K562 (cell line): ENCODE measurements around the gene TEAD3. TPM values are rescaled to one million over a fixed set of nuclear protein-coding genes. Genes with fewer than 3 reads are reported as not detected.

ENCODE experiments used
- ATF1 ChIP-seq, 2 experiments: fragments of 450-650 bp in 1 of 2; IDR thresholded peaks; 2 replicates each; pipeline ENCODE4 v1.6.1; 2016; ENCODE audit warnings: missing compliant biosample characterization in 1 of 2, missing genetic modification characterization in 1 of 2
- BHLHE40 ChIP-seq: IDR thresholded peaks from 2 replicates; pipeline ENCODE4 v1.6.1; 2011; ENCODE audit warnings: low read length, improper control_type of control experiment
- FOSL1 ChIP-seq: fragments of 200-800 bp; sonication (Bioruptor generic); conservative IDR thresholded peaks from 2 replicates; pipeline ENCODE4 v1.6.1; 2016; ENCODE audit warnings: missing genetic modification characterization, missing compliant biosample characterization
- GATA2 ChIP-seq: sonication (generic); formaldehyde crosslinking; IDR thresholded peaks from 2 replicates; pipeline ENCODE4 v1.4.0; 2020; ENCODE audit warnings: mild to moderate bottlenecking, missing genetic modification reagents
- JUN ChIP-seq, 2 experiments: sonication (generic) in 1 of 2; formaldehyde crosslinking in 1 of 2; IDR thresholded peaks; 2 replicates each; pipeline versions ENCODE4 v1.6.1 to v1.8.0; 2012 to 2022; ENCODE audit warnings: borderline replicate concordance in 2 of 2, mild to moderate bottlenecking in 2 of 2, improper control_type of control experiment in 1 of 2, low read depth in 1 of 2, low read length in 1 of 2, missing genetic modification reagents in 1 of 2
- JUNB ChIP-seq: fragments of 450-650 bp; formaldehyde crosslinking; conservative IDR thresholded peaks from 2 replicates; pipeline ENCODE4 v1.4.0; 2020; ENCODE audit warnings: mild to moderate bottlenecking
- MAZ ChIP-seq, 2 experiments: fragments of 450-650 bp in 1 of 2; sonication (generic) in 1 of 2; formaldehyde crosslinking; IDR thresholded peaks in 1 of 2; conservative IDR thresholded peaks in 1 of 2; 2 replicates each; pipeline versions ENCODE4 v1.4.0 to v1.5.0; 2020; ENCODE audit warnings: mild to moderate bottlenecking in 1 of 2, missing genetic modification reagents in 1 of 2
- polyA plus RNA-seq, 8 experiments: library from polyadenylated mRNA; depleted of rRNA in 4 of 8; stranded (reverse) in 5 of 8; unstranded in 3 of 8; fragments of >200 nt; fragmentation: Nextera tagmentation in 2 of 8; fragmentation: Illumina TruSeq in 1 of 8; extraction: Ambion mirVana in 2 of 8; extraction: Trizol in 1 of 8; gene quantifications; 2 replicates each; pipeline versions ENCODE4 v1.2.1 to v1.2.3, GENCODE V29; 2011 to 2014; ENCODE audit warnings: inconsistent platforms in 1 of 8, missing spikeins in 1 of 8
- total RNA-seq, 7 experiments: library from RNA; depleted of rRNA in 6 of 7; stranded (reverse); fragments of >200 nt in 6 of 7; fragmentation: Illumina TruSeq in 2 of 7; extraction: Trizol in 2 of 7; gene quantifications; 2 replicates each; pipeline versions ENCODE4 v1.2.1 to v1.2.3, GENCODE V29; 2011 to 2021; ENCODE audit warnings: low replicate concordance in 1 of 7
- TF ChIP-seq, protein P1 (sequence below): sonication (generic); formaldehyde crosslinking; IDR thresholded peaks from 2 replicates; pipeline ENCODE4 v1.8.0; 2023; ENCODE audit warnings: mild to moderate bottlenecking, missing genetic modification reagents
- TF ChIP-seq, protein P2 (sequence below): sonication (generic); formaldehyde crosslinking; IDR thresholded peaks from 2 replicates; pipeline ENCODE4 v1.9.0; 2022; ENCODE audit warnings: mild to moderate bottlenecking, missing genetic modification reagents
- TF ChIP-seq, protein P3 (sequence below), 2 experiments: fragments of 450-650 bp; formaldehyde crosslinking in 1 of 2; IDR thresholded peaks; 2 replicates each; pipeline versions ENCODE4 v1.4.0 to v1.6.1; 2014 to 2020; ENCODE audit warnings: mild to moderate bottlenecking in 2 of 2, borderline replicate concordance in 1 of 2, low read depth in 1 of 2
- TF ChIP-seq, protein P4 (sequence below): fragments of 200-800 bp; sonication (Bioruptor generic); IDR thresholded peaks from 2 replicates; pipeline ENCODE4 v1.6.1; 2017; ENCODE audit warnings: missing genetic modification characterization, missing compliant biosample characterization

The TEAD3 gene
- total and polyA plus RNA-seq, 9 of the 15 experiments (the other 6 are each of a cell fraction or from before 2014, with no cell fraction given) = 0.63 to 13.2 (median 3.3) TPM

GRCh38 chr6:35500782-35501181, 3.9 kb upstream of the TEAD3 start (continued):
- TF ChIP-seq, protein P1, sequence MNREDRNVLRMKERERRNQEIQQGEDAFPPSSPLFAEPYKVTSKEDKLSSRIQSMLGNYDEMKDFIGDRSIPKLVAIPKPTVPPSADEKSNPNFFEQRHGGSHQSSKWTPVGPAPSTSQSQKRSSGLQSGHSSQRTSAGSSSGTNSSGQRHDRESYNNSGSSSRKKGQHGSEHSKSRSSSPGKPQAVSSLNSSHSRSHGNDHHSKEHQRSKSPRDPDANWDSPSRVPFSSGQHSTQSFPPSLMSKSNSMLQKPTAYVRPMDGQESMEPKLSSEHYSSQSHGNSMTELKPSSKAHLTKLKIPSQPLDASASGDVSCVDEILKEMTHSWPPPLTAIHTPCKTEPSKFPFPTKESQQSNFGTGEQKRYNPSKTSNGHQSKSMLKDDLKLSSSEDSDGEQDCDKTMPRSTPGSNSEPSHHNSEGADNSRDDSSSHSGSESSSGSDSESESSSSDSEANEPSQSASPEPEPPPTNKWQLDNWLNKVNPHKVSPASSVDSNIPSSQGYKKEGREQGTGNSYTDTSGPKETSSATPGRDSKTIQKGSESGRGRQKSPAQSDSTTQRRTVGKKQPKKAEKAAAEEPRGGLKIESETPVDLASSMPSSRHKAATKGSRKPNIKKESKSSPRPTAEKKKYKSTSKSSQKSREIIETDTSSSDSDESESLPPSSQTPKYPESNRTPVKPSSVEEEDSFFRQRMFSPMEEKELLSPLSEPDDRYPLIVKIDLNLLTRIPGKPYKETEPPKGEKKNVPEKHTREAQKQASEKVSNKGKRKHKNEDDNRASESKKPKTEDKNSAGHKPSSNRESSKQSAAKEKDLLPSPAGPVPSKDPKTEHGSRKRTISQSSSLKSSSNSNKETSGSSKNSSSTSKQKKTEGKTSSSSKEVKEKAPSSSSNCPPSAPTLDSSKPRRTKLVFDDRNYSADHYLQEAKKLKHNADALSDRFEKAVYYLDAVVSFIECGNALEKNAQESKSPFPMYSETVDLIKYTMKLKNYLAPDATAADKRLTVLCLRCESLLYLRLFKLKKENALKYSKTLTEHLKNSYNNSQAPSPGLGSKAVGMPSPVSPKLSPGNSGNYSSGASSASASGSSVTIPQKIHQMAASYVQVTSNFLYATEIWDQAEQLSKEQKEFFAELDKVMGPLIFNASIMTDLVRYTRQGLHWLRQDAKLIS (CRISPR knock-in tag) = no peak
- TF ChIP-seq, protein P2, sequence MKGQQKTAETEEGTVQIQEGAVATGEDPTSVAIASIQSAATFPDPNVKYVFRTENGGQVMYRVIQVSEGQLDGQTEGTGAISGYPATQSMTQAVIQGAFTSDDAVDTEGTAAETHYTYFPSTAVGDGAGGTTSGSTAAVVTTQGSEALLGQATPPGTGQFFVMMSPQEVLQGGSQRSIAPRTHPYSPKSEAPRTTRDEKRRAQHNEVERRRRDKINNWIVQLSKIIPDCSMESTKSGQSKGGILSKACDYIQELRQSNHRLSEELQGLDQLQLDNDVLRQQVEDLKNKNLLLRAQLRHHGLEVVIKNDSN (CRISPR knock-in tag) = peak; percentile 64
- TF ChIP-seq BHLHE40 = peak; percentile 69
- peak; percentile 40; the same call in 1 of the 2 replicates for TF ChIP-seq FOSL1 (tag)
- TF ChIP-seq GATA2 (CRISPR knock-in tag) = no peak
- no peak for TF ChIP-seq MAZ (CRISPR knock-in tag; conservative IDR thresholded peaks at IDR 0.05 in 1 of 2, IDR thresholded peaks at IDR 0.05 in 1 of 2)
- TF ChIP-seq ATF1 (CRISPR knock-in tag; IDR thresholded peaks at IDR 0.05) = no peak
- peak; percentile 35; the same call in 1 of the 2 replicates for TF ChIP-seq ATF1 (tag; IDR thresholded peaks at IDR 0.05)
- TF ChIP-seq, protein P3, sequence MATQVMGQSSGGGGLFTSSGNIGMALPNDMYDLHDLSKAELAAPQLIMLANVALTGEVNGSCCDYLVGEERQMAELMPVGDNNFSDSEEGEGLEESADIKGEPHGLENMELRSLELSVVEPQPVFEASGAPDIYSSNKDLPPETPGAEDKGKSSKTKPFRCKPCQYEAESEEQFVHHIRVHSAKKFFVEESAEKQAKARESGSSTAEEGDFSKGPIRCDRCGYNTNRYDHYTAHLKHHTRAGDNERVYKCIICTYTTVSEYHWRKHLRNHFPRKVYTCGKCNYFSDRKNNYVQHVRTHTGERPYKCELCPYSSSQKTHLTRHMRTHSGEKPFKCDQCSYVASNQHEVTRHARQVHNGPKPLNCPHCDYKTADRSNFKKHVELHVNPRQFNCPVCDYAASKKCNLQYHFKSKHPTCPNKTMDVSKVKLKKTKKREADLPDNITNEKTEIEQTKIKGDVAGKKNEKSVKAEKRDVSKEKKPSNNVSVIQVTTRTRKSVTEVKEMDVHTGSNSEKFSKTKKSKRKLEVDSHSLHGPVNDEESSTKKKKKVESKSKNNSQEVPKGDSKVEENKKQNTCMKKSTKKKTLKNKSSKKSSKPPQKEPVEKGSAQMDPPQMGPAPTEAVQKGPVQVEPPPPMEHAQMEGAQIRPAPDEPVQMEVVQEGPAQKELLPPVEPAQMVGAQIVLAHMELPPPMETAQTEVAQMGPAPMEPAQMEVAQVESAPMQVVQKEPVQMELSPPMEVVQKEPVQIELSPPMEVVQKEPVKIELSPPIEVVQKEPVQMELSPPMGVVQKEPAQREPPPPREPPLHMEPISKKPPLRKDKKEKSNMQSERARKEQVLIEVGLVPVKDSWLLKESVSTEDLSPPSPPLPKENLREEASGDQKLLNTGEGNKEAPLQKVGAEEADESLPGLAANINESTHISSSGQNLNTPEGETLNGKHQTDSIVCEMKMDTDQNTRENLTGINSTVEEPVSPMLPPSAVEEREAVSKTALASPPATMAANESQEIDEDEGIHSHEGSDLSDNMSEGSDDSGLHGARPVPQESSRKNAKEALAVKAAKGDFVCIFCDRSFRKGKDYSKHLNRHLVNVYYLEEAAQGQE (IDR thresholded peaks at IDR 0.05; ENCODE audit: borderline replicate concordance) = peak; percentile 9; the same call in 1 of the 2 replicates
- TF ChIP-seq, protein P3 (CRISPR knock-in tag; IDR thresholded peaks at IDR 0.05; ENCODE audit: low read depth) = no peak
- TF ChIP-seq, protein P4, sequence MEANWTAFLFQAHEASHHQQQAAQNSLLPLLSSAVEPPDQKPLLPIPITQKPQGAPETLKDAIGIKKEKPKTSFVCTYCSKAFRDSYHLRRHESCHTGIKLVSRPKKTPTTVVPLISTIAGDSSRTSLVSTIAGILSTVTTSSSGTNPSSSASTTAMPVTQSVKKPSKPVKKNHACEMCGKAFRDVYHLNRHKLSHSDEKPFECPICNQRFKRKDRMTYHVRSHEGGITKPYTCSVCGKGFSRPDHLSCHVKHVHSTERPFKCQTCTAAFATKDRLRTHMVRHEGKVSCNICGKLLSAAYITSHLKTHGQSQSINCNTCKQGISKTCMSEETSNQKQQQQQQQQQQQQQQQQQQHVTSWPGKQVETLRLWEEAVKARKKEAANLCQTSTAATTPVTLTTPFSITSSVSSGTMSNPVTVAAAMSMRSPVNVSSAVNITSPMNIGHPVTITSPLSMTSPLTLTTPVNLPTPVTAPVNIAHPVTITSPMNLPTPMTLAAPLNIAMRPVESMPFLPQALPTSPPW (CRISPR knock-in tag) = peak; percentile 39
- no peak for TF ChIP-seq JUNB (CRISPR knock-in tag)
- TF ChIP-seq JUN (IDR thresholded peaks at IDR 0.05; ENCODE audit: borderline replicate concordance, low read depth, low read length) = peak; percentile 59; the same call in 1 of the 2 replicates
- TF ChIP-seq JUN (CRISPR knock-in tag; IDR thresholded peaks at IDR 0.05; ENCODE audit: borderline replicate concordance) = 0 out of 2 replicates have a peak, but pooled peaks have one; percentile 43
